Gastrocnemius medialis (tissue), 4 donors: ENCODE data around the gene MMP12. TPM values are rescaled to one million over a fixed set of nuclear protein-coding genes. Genes with fewer than 3 reads are reported as not detected.
A peak's percentile ranks its signal among the peaks of the same experiment; 100 is the strongest.

Source experiments
- ATAC-seq, 2 donors: fragments of 150-250 bp; one replicate each; pipeline ENCODE4 v1.9.1; 2016
- DNase-seq, 2 donors: peaks; one replicate each; pipeline ENCODE4 v3.0.0-alpha.2; 2019
- H3K27ac ChIP-seq, 4 donors: fragments of 200-600 bp; sonication (generic); 1 replicate in 1 of 4; 2 replicates in 3 of 4; pipeline ENCODE4 v1.5.1; 2016 to 2018; ENCODE audit warnings: mild to moderate bottlenecking in 2 of 4, moderate library complexity in 1 of 4
- H3K27me3 ChIP-seq, 3 donors: fragments of 200-600 bp; sonication (generic) in 2 of 3; 1 replicate in 1 of 3; 2 replicates in 2 of 3; pipeline versions ENCODE4 v1.5.1 to v1.6.0; 2016 to 2019; ENCODE audit warnings: mild to moderate bottlenecking in 1 of 3, moderate library complexity in 1 of 3
- H3K36me3 ChIP-seq, 2 donors: fragments of 200-600 bp; sonication (generic) in 1 of 2; one replicate each; pipeline ENCODE4 v1.5.1; 2017 to 2018
- H3K4me1 ChIP-seq, 2 donors: fragments of 200-600 bp; sonication (generic) in 1 of 2; one replicate each; pipeline ENCODE4 v1.5.1; 2016 to 2017; ENCODE audit warnings: mild to moderate bottlenecking in 2 of 2
- H3K4me3 ChIP-seq, 4 donors: fragments of 200-600 bp; sonication (generic) in 3 of 4; 1 replicate in 1 of 4; 2 replicates in 3 of 4; pipeline ENCODE4 v1.5.1; 2016 to 2019; ENCODE audit warnings: mild to moderate bottlenecking in 2 of 4
- H3K9me3 ChIP-seq, 3 donors: fragments of 200-600 bp; sonication (generic) in 2 of 3; 1 replicate in 1 of 3; 2 replicates in 2 of 3; pipeline ENCODE4 v1.5.1; 2016 to 2019
- POLR2A ChIP-seq, 2 donors: fragments of 450-650 bp; IDR thresholded peaks; one replicate each; pipeline ENCODE4 v1.6.1; 2017; ENCODE audit warnings: antibody characterized with exemption in 2 of 2, mild to moderate bottlenecking in 2 of 2, moderate library complexity in 2 of 2
- in situ Hi-C, 4 donors: fragments of 200-750 bp; cut with MboI; loops; one replicate each; pipeline versions ENCODE4 v1.15.0 to v1.8.0; 2017; ENCODE audit warnings: low sequenced_read_pairs in 4 of 4
- intact Hi-C: fragments of 100-400 bp; cut with DNase I; formaldehyde crosslinking; loops from one replicate; pipeline ENCODE4 v1.15.1; 2023; ENCODE audit warnings: low total_unique reads
- total RNA-seq, 4 donors: library from RNA; depleted of rRNA; stranded (reverse); fragments of >200 nt; gene quantifications; one replicate each; pipeline versions ENCODE4 v1.1.0 to v1.2.3, GENCODE V29; 2016
- TF ChIP-seq, protein P1 (sequence below), 5 experiments: fragments of 450-650 bp in 3 of 5; fragments of 200-600 bp in 2 of 5; sonication (generic) in 2 of 5; IDR thresholded peaks in 4 of 5; conservative IDR thresholded peaks in 1 of 5; 1 replicate in 4 of 5; 2 replicates in 1 of 5; pipeline ENCODE4 v1.5.1; 2016 to 2019; ENCODE audit warnings: antibody characterized with exemption in 5 of 5, mild to moderate bottlenecking in 3 of 5, moderate library complexity in 3 of 5

MMP12 gene
- total RNA-seq, 4 donors from 2014 or later = not detected

DNA sequence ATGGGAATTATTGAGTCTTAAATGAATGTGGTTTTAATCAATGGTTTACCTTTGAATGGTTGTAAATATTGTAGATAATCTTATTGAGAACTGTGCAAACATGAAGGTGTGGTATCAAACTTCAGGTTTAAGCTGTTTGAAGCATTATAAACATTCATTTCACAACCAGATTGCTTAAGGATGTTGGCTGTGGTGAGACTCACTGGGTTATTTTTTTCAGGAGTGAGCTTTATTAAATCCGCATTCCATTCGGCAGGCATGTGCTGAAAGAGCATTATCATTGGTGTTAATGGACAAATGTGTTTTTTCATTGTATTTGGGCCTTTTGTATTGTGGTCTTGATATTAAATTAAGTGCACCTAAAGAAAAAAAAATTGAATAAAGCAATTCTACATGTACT, 41.1 kb downstream of the MMP12 start:
- intact Hi-C loops (no loop called here), in situ Hi-C loops (no loop called here)
- no peaks in the 10 kb centered on the region for H3K36me3 ChIP-seq
- no peak for ATAC-seq
- TF ChIP-seq, protein P1, sequence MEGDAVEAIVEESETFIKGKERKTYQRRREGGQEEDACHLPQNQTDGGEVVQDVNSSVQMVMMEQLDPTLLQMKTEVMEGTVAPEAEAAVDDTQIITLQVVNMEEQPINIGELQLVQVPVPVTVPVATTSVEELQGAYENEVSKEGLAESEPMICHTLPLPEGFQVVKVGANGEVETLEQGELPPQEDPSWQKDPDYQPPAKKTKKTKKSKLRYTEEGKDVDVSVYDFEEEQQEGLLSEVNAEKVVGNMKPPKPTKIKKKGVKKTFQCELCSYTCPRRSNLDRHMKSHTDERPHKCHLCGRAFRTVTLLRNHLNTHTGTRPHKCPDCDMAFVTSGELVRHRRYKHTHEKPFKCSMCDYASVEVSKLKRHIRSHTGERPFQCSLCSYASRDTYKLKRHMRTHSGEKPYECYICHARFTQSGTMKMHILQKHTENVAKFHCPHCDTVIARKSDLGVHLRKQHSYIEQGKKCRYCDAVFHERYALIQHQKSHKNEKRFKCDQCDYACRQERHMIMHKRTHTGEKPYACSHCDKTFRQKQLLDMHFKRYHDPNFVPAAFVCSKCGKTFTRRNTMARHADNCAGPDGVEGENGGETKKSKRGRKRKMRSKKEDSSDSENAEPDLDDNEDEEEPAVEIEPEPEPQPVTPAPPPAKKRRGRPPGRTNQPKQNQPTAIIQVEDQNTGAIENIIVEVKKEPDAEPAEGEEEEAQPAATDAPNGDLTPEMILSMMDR (IDR thresholded peaks at IDR 0.05 in 4 of 5, conservative IDR thresholded peaks at IDR 0.05 in 1 of 5) = no peak
- TF ChIP-seq POLR2A (IDR thresholded peaks at IDR 0.05) = no peak
- H3K9me3 ChIP-seq = no peaks in the 10 kb centered on the region
- H3K4me3 ChIP-seq = no peak overlapping the region
- no peak overlapping the region for H3K27ac ChIP-seq
- H3K27me3 ChIP-seq = no peaks in the 10 kb centered on the region
- DNase-seq = no peak
- no peaks in the 10 kb centered on the region for H3K4me1 ChIP-seq

DNA sequence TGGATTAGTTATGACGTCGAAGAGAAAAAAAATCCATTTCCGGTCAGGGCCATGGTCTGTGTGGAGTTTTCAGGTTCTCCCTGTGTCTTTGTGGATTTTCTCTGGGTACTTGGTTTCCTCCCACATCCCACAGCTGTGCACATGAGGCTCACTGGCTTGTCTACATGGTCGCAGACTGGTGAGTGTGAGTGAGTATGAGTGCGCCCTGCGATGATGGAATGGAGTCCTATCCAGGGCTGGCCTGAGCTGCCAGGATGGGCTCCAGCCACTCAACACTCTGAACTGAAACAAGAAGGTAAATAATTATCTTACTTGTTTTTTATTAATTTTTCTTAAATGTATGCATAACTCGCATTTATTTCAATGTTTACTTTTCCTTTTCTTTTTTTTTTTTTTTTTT, 42.2 kb downstream of the MMP12 start:
- no peak for ATAC-seq
- H3K4me3 ChIP-seq = no peak overlapping the region
- no peak for TF ChIP-seq POLR2A (IDR thresholded peaks at IDR 0.05)
- TF ChIP-seq, protein P1 (IDR thresholded peaks at IDR 0.05 in 4 of 5, conservative IDR thresholded peaks at IDR 0.05 in 1 of 5) = no peak
- no peaks in the 10 kb centered on the region for H3K36me3 ChIP-seq
- no peaks in the 10 kb centered on the region for H3K4me1 ChIP-seq
- H3K9me3 ChIP-seq = no peaks in the 10 kb centered on the region
- no peak overlapping the region for H3K27ac ChIP-seq
- DNase-seq = no peak
- H3K27me3 ChIP-seq = no peaks in the 10 kb centered on the region
- intact Hi-C loops (no loop called here), in situ Hi-C loops (no loop called here)

DNA sequence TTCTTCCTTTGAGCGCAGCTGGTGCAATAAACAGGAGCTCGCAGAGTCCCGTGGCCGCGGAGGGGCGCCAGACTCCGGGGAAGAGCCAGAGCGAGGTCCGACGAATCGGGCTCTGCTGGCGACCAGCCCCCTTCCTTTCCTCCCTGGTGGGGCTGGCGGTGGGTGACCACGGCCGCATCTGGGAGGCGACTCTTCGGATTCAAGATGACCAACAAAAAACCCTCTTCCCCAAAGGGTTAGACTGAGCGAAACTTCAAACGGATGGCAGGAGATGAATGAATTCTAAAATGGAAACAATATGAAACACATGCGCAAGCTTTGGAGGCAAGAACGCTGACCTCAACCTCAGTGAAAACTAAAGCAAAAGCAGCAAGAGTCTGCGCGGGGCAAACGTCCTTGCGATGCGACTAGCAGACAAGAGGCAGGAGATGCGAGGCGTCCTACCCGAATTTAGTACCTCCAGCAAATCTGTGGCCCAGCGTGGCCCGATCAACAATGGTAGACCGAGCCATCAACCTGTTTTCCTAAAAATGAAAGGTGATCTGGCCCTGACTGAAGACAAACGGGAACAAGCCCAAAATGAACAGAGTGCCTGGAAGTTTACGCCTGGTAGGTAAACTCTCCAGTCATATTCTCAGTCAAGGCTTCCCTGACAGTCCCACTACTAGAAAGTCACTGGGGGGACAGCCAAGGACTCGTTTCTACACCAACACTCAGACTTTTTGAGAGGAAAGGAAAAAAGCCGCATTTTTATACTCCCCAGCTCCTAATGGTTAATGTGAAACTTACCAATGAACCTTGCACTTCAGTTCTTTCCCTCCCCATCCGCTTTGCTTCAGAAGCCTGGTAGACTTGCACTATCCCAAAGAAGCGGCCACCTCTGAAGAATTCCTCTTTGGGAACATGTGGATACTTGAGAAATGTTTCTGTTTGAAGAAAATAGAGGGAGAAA, 43.0 kb downstream of the MMP12 start:
- intact Hi-C loops = no loop called here
- ATAC-seq = no peak
- Histone ChIP-seq H3K9me3 (no peaks in the 10 kb centered on the region), H3K4me3 (no peak overlapping the region), H3K36me3 (no peaks in the 10 kb centered on the region), H3K27me3 (no peaks in the 10 kb centered on the region), H3K4me1 (no peaks in the 10 kb centered on the region), H3K27ac (no peak overlapping the region)
- TF ChIP-seq POLR2A (IDR thresholded peaks at IDR 0.05) = no peak
- TF ChIP-seq, protein P1 (IDR thresholded peaks at IDR 0.05 in 4 of 5, conservative IDR thresholded peaks at IDR 0.05 in 1 of 5) = peak in 1 of 5 experiments; percentile 25
- DNase-seq = peak; percentile 10 to 28
- in situ Hi-C loops = no loop called here

DNA sequence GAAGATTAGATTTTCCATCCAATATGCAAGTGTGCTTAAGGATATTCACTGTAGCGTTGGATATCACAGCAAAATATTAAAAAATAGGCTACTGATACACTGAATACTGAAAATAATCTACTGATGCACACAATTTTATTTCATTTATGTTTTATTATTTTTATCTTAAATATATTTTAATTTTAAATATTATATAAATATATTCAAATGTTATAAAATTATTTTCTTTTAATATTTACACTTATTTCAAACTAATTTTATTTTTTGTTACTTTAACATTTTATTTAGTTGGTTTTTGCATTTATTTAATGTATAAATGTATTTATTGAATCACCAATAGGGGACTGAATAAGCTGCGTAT, 43.7 kb downstream of the MMP12 start:
- no peak for TF ChIP-seq POLR2A (IDR thresholded peaks at IDR 0.05)
- TF ChIP-seq, protein P1 (IDR thresholded peaks at IDR 0.05 in 4 of 5, conservative IDR thresholded peaks at IDR 0.05 in 1 of 5) = no peak
- H3K4me1 ChIP-seq = no peaks in the 10 kb centered on the region
- in situ Hi-C loops = no loop called here

More for the DNA sequence above, 43.7 kb downstream of the MMP12 start:
- intact Hi-C loops = no loop called here
- H3K27me3 ChIP-seq = no peaks in the 10 kb centered on the region
- no peak overlapping the region for H3K27ac ChIP-seq
- H3K36me3 ChIP-seq = no peaks in the 10 kb centered on the region
- ATAC-seq (no peak), DNase-seq (no peak)
- no peaks in the 10 kb centered on the region for H3K9me3 ChIP-seq
- no peak overlapping the region for H3K4me3 ChIP-seq
